Activated CD4-positive, CD25-positive, alpha-beta regulatory T cell (primary cell): ENCODE results near the gene FOXO4.
"Not testable (repeated sequence)": the region's sequence is repeated elsewhere in the genome, so short reads cannot be mapped to it uniquely, and the experiment has no call there.

Experiments used
- DNase-seq, 4 experiments: peaks; one replicate each; lab custom pipeline; 2025; lab: John Stamatoyannopoulos, UW

Gene FOXO4

GRCh38 chrX:71095555-71095980 is at the start of gene FOXO4:
FOXO4 (plus strand) TSS chrX:71095851; CDS start chrX:71096529, 678 bp downstream.
- DNase-seq: peak; percentile 56 to 72 (median 68)

DNA sequence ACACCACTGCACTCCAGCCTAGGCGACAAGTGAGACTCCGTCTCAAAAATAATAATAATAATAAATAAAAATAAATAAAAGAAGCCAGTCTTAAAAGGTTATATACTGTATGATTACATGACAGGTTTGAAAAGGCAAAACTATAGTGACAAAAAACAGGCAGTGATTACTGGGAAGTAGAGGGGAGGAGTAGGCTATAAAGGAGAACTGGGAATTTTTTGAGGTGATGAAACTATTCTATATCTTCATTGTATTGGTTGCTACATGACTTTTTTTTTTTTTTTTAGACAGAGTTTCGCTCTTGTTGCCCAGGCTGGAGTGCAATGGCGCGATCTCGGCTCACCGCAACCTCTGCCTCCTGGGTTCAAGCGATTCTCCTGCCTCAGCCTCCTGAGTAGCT is 47.8 kb upstream of the FOXO4 start:
- DNase-seq: not testable (repeated sequence)

DNA sequence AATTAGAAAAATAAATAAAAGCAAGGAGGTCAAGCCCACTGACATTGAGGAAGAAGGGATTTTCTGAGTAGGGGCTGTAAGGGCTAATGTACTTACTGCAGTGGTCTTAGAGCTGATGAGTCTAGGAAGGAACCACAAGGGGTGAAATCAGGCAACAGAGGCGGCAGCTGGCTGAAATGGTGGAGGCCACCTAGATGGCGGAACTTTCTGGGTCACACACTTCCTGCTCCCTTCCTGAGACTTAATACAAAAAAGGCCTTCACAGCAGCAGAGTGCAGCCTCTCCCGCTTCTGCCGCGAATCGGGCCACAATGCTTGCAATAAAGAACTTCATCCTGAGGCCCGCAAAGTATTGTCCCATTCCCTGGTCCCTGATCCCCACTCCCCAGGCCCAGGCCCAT is 42.9 kb upstream of the FOXO4 start:
- no peak for DNase-seq

DNA sequence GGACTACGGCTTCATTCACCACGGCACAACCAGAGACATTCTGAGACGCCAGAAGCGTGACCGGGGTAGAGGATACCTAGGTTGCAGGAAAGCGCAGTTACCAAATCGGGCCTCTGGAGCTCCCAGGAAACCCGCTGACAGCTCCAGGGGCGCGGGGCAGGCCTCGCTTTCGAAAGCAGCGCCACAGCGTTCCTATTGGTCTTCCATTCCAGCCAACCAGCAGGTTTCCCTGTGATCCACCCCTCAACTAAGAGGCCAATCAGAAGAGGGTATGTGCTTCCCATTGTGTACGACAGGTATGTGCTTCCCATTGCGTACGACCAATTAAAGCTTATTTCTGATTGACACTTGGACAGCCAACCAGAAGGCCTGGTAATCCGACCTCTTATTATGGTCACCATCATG is 42.4 kb upstream of the FOXO4 start:
- no peak for DNase-seq

DNA sequence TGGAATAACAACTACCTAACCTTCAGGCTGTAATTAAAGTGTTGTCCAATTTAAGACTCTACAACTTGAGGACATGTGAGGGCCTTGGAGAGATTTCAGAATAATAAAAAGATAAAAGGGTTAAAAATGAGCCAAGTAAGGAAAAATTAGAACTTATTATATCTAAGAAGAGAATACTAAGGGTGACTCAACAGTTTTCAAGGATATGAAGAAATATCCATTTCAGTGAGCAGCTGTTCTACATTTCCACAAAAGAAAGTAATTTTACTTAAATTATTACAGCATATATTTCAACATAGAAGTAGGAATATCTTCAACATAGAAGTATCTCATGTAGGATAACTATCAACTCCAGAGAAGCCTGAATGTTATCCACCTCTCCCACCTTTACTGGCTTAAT is 38.8 kb upstream of the FOXO4 start:
- no peak for DNase-seq

DNA sequence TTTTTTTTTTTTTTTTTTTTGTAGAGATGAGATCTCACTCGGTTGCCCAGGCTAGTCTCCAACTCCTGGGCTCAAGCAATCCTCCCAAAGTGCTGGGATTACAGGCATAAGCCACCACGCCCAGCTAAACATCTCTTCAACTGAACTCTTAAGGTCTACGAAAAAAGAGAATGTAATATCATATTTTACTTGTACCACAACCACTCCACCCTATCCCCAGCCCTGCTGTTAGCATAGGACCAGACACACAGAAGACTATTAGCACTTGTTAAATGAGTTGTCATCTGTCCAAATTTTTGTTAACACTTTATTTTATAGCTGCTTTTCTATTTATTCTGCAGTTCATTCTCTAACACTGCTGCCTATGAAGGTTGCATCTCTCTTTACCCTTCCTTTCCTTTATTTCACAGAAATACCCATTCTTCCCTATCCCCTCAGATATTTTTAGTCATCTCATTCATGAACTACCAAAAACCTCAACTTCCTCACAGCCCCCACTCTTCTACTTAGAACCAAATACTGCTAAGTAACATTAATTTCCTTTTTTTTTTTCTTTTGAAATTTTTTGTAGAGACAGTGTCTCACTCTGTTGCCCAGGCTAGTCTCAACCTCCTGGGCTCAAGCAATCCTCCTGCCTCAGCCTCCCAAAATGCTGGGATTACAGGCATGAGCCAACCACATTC is 37.7 kb upstream of the FOXO4 start:
- no peak for DNase-seq

DNA sequence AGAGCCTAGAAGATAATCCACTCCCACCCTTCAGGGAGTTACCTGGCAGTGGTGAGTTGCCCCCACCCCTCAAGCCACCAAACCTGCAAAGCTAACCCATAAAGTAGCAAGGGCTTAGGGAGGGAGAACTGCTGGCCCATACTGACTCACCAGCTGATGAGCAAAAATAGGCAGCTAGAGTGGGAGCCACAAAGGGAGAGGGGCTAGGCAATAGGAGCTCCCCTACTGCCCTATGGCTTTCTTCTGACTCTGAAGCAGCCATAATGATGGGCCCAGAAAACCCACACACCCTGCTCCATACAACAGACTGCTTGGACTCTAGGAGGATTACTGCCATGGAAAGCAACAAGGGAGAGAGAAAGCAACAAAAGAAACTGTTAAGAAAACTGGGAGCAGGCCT is 35.5 kb upstream of the FOXO4 start:
- DNase-seq: no peak

DNA sequence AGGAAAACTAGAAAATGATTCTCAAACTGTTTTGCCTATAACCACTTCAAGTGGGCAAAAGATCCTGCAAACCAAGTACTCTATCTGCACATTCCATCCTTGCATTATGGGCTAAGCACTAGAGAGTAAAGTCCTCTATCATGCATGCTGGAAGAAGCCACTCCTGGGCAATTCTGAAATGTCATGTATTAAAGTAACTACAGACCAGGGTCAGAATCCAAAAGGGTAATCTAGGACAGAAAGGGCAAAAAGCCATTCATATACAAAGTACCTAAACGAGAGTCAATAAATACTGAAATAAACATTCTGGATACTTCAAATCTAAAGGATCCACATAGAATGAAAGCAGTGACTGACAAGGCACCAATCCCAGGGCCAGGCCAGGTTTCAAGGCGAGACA is 28.6 kb upstream of the FOXO4 start:
- DNase-seq: no peak

GRCh38 chrX:71067712-71068043 is 28.0 kb upstream of the FOXO4 start:
- DNase-seq: no peak

- peak; percentile 54 to 77 (median 68) for DNase-seq
Observed at GRCh38 chrX:71068044-71068918, 27.4 kb upstream of the FOXO4 start, which contains the start of gene SNX12. SNX12 (minus strand) TSS chrX:71068334; CDS start chrX:71068306, 28 bp downstream.

GRCh38 chrX:71070531-71070930 is 25.1 kb upstream of the FOXO4 start:
- DNase-seq: no peak

- DNase-seq: no peak
Observed at GRCh38 chrX:71081330-71082123, 14.1 kb upstream of the FOXO4 start.

GRCh38 chrX:71082124-71082647 is 13.5 kb upstream of the FOXO4 start:
- no peak for DNase-seq

DNA sequence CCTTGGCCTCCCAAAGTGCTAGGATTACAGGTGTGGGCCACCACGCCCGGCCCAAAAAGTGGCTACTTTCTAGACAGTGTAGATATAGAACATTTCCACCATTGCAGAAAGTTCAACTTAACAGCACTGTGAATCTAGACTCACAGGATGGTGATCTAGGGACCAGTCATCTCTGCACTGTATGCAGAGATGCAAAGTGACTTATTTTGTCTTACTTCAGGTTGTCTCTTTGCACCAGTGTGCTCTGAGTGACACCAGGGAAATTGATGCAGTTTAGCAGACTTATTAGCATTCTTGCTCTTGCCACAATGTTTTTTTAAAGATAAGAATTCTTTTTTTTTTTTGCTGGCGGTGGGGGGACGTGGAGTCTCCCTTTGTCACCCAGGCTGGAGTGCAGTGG is 12.8 kb upstream of the FOXO4 start:
- no peak for DNase-seq

DNA sequence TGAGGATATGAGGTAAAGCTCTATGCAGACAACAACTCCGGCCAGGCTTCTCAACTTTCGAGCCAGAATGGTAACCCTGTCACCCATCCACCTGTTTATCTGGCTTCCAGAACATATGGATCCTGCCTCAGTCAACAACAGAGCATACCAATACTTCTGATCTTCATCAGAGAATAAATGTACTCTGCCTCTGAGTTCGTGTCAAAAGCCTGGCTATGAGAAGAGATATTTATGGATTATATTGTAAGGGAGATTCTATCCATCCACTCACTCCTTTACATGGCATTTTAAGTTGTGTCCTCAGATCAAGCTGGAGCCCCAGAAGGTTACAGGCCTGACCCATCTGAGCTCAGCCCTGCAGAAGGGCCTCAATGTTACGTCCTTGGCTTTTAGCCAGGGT is 9.8 kb upstream of the FOXO4 start:
- DNase-seq: no peak

- DNase-seq: no peak
Observed at GRCh38 chrX:71091263-71091662, 4.4 kb upstream of the FOXO4 start.

DNA sequence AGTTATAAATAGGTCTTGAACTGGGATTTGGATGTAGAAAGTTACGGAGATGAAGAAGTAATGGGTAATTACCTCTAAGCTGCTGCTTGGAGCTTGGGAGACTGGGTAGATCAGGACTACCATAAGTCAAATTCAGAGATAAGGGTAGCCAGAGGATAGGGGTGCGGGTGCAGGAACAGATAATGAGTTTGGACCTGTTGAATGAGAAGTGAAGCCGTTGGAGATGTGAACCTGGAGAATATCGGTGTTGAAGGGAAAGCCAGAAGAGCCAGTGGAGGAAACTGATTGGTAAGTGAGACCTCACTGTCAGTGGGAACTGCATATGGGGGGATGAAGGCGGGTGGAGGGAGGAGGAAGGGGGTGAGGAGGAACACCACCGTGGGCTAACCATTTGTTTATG is 618 bp upstream of the FOXO4 start:
- no peak for DNase-seq

GRCh38 chrX:71095981-71096759 is 519 bp downstream of the FOXO4 start:
- peak in 1 of 4 experiments; percentile 51 for DNase-seq

DNA sequence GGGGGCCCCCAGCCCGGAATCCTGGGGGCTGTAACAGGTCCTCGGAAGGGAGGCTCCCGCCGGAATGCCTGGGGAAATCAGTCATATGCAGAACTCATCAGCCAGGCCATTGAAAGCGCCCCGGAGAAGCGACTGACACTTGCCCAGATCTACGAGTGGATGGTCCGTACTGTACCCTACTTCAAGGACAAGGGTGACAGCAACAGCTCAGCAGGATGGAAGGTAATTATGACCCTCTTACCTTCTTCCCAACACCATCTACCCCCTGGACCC is 1.0 kb downstream of the FOXO4 start:
- no peak for DNase-seq

DNA sequence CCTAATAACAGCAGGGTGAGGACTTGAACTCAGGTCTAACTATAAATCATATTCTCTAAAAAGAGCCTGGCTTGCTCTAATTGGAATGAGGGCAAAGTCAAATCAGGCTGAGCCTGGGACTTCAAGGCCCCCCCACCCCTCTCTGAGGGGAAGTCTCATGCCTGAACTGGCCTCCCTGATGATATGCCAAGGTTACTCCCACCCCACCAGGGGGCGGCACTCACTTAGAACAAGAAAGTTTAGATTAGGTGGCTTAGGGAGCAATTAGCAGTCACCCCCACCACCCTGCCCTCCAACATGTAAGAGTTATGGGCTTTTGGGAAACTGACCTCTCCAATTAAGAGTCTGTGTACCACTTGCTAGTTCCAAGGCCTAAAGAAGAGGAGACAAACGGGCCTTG is 2.7 kb downstream of the FOXO4 start:
- DNase-seq: peak; percentile 34 to 68 (median 56)

- no peak for DNase-seq
Observed at GRCh38 chrX:71098951-71099506, 3.4 kb downstream of the FOXO4 start.
